ENCODE data around the gene PWWP2B. TPM values are rescaled to one million over a fixed set of nuclear protein-coding genes. Genes with fewer than 3 reads are reported as not detected.
A peak's percentile ranks its signal among the peaks of the same experiment; 100 is the strongest.

The PWWP2B gene
- total RNA-seq, 1 donor from 2014 or later = 24.4 TPM

- DNase-seq (ENCODE audit: low spot score in 2 of 2) = peak in 1 of 2 donors; percentile 6
- TF ChIP-seq CTCF (IDR thresholded peaks at IDR 0.05) = no peak
- Histone ChIP-seq H3K36me3 (no peaks in the 10 kb centered on the region), H3K27ac (no peak overlapping the region), H3K27me3 (no peaks in the 10 kb centered on the region), H3K9me3 (no peaks in the 10 kb centered on the region), H3K4me3 (no peak overlapping the region), H3K4me1 (peaks cover 3 to 10% of the 10 kb centered on the region in 2 donors)
- intact Hi-C loops (cut with DNase I) = no loop called here
Measured at GRCh38 chr10:132391676-132392020, 5.4 kb upstream of the PWWP2B start.

GRCh38 chr10:132392184-132392800 is 4.7 kb upstream of the PWWP2B start:
- no peak for DNase-seq (ENCODE audit: low spot score in 2 of 2)
- H3K27me3 ChIP-seq = no peaks in the 10 kb centered on the region
- no peak for TF ChIP-seq CTCF (IDR thresholded peaks at IDR 0.05)

GRCh38 chr10:132392811-132393694 is 3.9 kb upstream of the PWWP2B start:
- no peak for DNase-seq (ENCODE audit: low spot score in 2 of 2)

More at GRCh38 chr10:132392184-132392800, 4.7 kb upstream of the PWWP2B start:
- Histone ChIP-seq H3K4me3 (no peak overlapping the region), H3K9me3 (no peaks in the 10 kb centered on the region), H3K36me3 (no peaks in the 10 kb centered on the region), H3K4me1 (peaks cover 3 to 10% of the 10 kb centered on the region in 2 donors), H3K27ac (no peak overlapping the region)
- intact Hi-C loops (cut with DNase I) = no loop called here

GRCh38 chr10:132393695-132394181 is 3.3 kb upstream of the PWWP2B start:
- H3K9me3 ChIP-seq = no peaks in the 10 kb centered on the region
- no peaks in the 10 kb centered on the region for H3K36me3 ChIP-seq
- TF ChIP-seq CTCF (IDR thresholded peaks at IDR 0.05) = no peak
- intact Hi-C loops (cut with DNase I) = no loop called here
- DNase-seq (ENCODE audit: low spot score in 2 of 2) = no peak
- peak overlapping the region; percentile 22 to 40 for H3K27ac ChIP-seq
- H3K4me1 ChIP-seq = peaks cover 3 to 19% of the 10 kb centered on the region in 2 donors
- H3K4me3 ChIP-seq = no peak overlapping the region
- no peaks in the 10 kb centered on the region for H3K27me3 ChIP-seq

More at GRCh38 chr10:132392811-132393694, 3.9 kb upstream of the PWWP2B start:
- TF ChIP-seq CTCF (IDR thresholded peaks at IDR 0.05) = no peak
- no peaks in the 10 kb centered on the region for H3K36me3 ChIP-seq
- intact Hi-C loops (cut with DNase I) = no loop called here
- no peak overlapping the region for H3K4me3 ChIP-seq
- H3K4me1 ChIP-seq = peaks cover 3 to 12% of the 10 kb centered on the region in 2 donors
- no peaks in the 10 kb centered on the region for H3K9me3 ChIP-seq
- no peaks in the 10 kb centered on the region for H3K27me3 ChIP-seq
- no peak overlapping the region for H3K27ac ChIP-seq

GRCh38 chr10:132394201-132394811 is 2.7 kb upstream of the PWWP2B start:
- Histone ChIP-seq H3K4me1 (peaks cover 3 to 23% of the 10 kb centered on the region in 2 donors), H3K27me3 (no peaks in the 10 kb centered on the region), H3K27ac (peak overlapping the region; percentile 22 to 40), H3K36me3 (no peaks in the 10 kb centered on the region), H3K9me3 (no peaks in the 10 kb centered on the region), H3K4me3 (no peak overlapping the region)
- DNase-seq (ENCODE audit: low spot score in 2 of 2) = no peak
- intact Hi-C loops (cut with DNase I) = no loop called here
- no peak for TF ChIP-seq CTCF (IDR thresholded peaks at IDR 0.05)

All from ascending aorta (tissue), 2 donors.